NK-92 (cell line): Measurements from ENCODE around the gene CFLAR.
"Not testable (repeated sequence)": the region's sequence is repeated elsewhere in the genome, so short reads cannot be mapped to it uniquely, and the experiment has no call there.

Source experiments
- DNase-seq: peaks from one replicate; lab custom pipeline; 2025; ENCODE audit not compliant: unreplicated experiment; lab: John Stamatoyannopoulos, UW

Gene CFLAR

DNA sequence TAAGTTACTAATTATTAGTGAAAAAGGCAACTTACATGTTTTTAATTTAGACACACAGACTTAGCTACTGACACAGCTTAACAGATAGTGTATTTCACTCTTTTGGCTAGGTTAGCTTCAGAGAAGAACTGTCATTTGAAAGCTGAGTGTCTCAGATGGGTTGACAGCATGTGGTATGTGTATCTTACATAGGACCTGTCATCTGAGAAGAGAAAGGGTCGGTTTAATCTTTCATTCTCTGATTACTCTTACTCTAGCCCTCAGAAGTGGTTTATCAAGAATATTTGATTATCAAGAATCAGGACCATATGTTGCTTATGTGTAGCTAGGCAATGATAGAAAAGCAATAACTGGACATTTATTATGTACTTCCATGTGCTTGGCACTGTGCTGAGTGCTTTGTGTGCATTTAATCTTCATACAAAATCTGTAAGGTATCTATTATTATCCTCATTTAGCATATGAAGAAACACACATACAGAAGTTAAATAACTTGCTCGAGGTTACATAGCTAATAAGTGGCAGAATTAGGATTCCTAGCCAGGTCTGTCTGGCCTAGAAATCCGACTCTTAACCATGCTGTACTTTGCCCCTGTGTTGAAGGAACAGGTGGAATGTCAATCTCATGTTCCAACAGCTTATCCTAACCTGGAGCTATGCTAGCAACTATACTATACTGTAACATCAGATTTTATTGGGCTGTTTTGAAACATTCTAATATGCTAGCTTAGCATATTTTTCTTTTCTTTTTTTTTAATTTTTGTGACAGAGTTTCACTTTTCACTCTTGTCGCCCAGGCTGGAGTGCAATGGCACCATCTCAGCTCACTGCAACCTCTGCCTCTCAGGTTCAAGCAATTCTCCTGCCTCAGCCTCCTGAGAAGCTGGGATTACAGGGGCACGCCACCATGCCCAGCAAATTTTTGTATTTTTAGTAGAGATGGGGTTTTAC is 28.4 kb downstream of the CFLAR start:
- no peak for DNase-seq

DNA sequence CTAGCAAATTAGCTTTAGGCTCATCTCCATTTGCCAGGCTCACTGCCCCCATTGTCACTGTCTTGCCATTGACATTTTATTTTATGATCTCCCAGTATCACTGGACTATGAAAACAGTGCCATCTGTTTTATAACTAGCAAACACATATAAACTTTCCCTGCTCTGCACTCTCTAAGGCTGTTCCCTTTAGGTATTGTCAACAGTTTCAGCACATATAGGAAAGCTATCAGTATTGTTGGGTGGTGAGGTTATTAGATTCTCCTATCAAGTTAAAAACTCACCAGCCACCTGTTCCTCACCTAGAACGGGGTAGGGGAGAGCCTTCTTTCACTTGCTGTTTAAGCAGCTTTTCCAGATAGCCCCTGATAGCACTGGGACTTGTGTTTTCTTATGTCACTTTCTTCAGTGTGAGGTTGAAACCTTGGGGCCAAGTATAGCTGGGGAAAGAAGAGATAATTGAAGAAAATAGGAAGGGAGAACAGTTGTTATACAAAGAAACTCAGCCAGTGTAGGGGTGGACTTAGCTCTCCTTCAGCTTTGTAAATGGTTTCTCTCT is 32.5 kb downstream of the CFLAR start:
- DNase-seq: no peak

DNA sequence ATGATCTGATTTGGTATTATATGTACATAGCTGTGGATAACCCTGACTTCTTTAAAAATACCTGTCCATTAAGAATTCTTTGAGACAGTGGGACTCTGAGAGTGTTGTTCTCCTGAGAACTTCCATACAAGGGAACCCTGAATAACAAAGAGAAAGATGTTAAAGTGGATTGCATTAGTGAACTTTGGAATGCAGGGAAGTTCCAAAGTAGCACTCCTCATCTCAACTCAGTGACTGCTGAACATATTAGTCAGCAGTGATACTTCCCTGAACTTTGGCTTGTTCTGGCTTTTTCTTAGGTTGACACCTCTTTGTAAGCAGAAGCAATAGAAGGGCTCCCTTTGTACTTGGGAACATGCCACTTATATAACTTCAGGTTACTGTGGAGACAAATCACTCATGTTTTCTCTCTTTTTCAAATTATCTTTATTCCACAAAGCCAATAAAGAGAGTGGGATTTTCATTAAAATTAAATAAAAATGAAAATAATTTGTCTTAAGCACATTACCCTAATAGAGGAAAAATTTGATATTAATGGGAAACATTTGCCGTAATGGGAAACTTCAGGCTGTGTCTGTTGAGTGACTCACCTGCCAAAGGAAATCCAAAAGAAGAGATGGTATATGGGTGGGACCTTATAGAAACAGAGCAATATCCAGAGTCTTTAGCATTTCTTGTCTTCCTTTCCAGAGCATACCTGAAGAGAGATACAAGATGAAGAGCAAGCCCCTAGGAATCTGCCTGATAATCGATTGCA is 33.3 kb downstream of the CFLAR start:
- no peak for DNase-seq

DNA sequence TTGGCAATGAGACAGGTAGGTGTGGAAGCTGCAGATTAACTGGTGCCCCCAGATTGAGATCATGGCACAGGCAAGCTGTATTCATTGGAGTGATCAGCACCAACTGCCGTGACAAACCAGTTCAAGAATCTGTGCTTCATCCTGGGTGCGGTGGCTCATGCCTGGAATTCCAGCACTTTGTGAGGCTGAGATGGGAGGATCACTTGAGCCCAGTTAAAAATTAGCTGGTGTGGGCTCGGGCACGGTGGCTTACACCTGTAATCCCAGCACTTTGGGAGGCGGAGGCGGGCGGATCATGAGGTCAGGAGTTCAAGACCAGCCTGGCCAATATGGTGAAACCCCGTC is 33.8 kb downstream of the CFLAR start:
- not testable (repeated sequence) for DNase-seq

DNA sequence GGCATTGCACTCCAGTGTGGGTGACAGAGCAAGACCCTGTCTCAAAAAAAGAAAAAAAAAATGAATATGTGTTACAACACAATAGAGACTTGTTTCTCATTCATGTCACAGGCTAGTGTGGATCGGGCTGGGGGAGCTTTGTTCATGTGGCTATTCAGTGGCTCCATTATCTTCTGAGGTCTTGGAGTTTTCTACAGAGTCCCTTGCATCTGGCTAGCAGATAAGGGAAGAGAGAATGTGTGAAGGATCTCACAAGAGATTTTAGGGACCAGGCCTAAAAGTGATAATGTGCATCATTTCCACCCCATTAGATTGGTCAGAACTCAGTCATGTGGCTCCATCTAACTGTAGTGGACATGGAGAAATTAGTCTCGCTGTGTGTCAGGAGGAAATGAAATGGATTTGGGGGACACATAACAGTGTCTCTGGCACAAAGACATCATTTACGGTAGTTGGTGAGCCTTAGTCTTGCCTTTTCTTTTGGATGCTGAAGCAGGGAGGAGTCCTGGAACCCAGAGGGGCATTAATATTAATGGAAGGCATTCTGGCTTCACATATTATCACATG is 34.6 kb downstream of the CFLAR start:
- no peak for DNase-seq

DNA sequence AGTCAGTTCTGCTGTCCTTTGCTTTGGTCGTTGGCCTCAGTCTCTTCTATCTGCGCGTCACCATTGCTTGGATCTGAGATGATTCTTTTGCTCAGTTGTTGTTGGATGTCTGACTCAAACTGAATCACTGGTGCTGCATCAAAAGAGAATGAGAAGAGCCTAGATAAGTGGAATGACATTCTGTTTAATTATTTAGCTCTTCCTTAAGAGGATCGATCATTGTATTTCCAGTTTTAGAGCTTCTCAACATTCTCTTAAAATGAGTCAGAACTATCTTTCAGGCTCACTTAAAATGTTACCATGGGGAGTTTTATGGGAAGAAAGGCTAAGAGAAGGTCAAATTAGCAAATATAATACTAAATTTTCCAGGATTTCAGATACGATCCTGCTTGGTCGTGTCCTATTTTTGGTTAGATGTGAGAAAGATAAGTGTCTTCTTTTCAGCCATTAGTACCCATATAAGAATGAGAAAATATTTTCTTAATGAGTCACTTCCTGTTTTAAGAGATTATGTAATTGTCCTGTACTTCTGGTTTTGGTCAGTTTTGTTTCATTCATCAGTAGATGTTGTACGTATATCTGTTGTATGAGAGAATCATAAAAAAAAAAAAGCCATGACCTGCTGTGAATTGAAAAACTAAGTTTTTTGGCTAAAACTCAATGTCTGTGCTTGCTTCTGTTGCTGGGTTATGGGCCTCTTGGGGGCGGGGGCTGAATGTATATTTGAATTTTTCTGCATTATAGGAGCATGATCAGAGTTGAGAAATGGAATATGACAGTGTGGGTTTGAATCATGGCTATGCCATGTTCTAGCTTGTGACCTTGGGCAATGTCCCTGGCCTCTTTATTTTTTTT is 35.4 kb downstream of the CFLAR start:
- DNase-seq: no peak

DNA sequence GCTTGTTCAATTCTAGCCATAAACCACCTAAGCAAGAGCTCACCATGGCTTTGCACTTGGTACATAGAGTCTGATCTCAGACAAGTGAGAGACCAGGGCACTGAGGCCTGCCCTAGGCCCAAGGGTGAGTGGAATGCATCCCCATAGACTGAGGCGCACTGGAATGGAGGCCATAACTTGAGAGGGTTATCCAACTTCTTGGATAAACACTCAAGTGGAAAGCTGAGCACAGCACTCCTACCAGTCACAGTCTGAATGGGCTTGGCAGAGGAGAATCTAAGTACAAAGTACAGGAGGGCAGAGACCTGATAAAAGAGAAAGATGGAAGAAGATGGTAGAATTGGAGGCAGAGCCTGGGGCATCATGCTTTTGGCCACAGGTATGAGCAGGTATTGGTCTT is 36.6 kb downstream of the CFLAR start:
- DNase-seq: no peak

DNA sequence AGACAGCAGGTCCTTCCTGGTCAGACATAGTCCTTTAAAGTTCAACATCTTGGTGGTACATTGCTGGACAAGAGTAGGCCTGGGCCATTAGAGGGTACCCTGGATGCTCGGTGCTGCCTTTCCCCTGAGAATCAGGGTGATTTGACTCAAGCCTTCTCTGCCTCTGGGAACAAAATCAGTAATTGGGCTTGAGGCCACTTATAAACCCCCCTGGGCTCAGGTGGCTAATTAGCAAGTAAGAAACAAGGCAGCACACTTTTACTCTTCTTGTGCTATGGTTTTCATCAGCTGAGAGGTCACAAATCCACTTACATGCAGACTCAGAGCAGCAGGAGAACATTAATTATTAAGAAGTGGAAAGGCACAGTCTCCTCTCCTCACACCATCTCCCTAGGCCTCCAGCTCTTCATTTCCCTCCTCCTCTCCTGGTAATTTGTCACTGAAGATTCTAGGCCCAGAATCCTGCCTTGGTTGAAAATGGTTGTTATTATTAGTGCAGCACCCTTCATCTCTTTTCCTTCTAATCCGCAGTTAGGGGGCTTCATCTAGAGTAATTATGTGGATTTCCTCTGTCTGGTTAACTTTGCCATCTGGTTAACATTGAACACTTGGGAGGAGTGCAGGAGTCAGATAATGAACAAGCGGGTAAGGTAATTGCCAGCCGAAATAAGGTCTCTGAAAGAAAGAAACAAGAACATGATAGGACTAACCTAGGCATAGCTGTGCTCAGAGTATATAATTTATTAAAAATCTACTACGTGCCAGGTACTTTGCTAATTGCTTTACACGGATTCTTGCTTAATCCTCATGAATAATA is 37.2 kb downstream of the CFLAR start:
- no peak for DNase-seq

DNA sequence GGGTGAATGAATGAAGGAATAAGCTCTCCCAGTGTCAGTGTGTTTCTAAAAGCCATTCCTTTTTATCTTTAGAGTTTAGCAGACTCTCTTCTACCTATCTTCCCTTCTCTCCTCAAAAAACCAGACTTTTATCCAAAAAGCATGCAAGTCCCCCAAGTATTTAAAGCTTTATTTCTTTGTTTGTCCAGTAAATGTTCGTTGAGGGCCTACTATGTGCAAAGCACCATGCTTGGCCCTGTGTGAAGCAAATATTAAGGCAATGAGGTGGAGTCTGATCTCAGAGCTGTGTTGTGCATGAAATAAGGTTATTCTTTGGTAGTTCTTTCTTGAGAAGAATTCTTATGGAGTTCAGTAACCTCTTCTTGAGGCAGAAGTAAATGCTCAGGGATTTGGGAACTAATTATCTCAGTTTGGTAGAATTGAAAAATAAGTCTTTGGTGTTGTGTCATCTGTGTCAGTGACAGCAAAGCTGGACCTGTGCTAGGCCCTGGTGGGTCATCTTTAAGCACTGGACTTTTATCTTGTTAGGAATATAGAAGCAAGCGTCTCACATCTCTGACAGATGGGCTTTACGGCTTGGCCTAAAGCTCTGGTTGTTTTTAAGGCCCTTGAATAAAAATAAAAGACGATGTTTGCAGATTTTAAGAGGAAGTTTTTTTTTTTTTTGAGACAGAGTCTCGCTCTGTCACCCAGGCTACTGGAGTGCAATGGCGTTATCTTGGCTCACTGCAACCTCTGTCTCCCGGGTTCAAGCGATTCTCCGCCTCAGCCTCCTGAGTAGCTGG is 38.8 kb downstream of the CFLAR start:
- DNase-seq: no peak

DNA sequence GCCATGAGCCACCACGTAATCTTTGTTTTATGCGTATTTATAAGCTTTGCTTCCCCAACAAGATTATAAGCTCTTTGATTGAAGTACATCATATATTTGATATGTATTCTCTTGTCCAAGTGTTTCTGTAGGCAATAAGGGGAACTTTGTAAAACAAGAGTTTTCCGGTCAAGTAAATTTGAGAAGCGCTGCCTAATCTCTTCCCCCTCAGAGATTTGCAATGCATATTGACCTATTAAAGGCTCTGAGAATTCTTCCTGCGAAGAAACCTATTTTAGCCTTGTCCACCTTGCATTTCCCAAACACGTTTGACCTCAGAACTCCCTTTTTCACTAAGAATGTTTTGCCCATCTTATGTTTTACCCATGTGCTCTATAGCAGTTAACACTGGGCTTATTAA is 40.1 kb downstream of the CFLAR start:
- DNase-seq: no peak

DNA sequence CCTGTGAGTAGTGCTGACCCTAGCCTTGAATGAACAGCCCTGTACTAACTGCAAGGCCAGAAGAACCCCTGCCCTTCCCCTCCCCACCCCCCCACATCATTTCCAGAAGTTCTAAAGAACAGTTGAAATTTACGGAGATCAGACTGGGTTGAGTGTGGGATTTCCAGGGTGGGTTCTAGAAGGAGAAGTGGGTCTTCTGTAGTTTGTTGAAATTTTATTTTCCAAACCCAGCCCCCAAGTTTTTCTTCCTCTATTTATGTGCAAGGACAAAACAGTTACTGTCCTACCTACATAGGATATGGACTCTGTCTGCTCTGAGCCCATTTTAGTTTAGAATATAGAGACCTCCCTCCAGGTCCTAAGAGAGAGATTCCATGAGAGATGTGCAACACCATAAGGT is 40.7 kb downstream of the CFLAR start:
- no peak for DNase-seq

DNA sequence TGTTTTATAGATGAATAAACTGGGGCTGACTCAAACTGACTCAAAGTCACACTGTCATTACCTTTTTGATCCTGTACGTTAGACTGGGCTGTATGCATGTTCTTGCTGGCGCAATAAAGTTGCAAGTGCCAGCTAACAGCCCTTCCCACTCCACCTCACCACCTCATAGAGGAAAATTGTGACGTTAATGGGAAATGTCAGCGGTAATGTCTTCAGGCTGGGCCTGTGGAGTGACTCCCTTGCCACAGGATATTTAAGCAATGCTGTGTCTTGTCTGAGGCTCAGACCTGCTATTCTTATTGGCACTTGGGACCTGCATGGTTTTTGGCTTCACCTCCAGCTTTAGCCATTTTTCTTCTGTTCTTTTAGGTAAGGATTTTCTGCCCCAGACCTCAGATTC is 41.7 kb downstream of the CFLAR start:
- no peak for DNase-seq

DNA sequence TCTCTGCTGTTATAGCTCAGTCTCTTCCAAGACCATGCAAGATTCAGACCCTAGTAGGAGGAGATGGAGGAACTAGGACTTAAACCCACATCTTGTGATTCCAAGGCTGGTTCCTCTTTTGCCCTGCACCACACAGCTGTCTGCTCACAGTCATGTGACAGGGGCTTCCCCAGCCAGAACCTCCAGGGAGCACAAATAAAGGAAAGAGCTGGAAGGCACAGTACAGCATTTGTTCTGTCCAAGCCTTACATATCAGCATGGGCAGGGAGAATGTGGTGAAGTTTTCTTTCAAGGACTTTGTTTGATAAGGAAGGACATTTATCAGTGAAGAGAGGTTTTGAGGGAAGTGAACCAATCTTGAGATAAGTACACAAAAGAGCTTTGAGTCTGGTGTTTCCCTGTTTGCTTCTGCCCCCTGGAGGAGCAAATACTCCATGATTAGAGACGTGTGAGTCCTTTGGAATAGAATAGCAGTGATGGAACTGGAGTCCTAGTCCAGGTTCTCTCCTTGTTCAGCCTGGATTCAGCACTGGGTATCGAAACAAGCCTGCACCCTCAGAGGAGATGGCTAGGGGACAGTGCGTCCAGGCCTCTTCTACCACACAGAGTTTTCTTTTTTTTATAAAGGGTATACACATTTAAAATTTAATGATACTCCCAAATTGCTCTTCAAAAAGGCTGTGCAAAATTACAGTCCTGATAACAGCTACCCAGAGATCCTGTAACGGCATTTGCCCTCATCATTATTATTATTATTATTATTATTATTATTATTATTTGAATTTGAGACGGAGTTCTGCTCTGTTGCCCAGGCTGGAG is 42.4 kb downstream of the CFLAR start:
- DNase-seq: no peak

DNA sequence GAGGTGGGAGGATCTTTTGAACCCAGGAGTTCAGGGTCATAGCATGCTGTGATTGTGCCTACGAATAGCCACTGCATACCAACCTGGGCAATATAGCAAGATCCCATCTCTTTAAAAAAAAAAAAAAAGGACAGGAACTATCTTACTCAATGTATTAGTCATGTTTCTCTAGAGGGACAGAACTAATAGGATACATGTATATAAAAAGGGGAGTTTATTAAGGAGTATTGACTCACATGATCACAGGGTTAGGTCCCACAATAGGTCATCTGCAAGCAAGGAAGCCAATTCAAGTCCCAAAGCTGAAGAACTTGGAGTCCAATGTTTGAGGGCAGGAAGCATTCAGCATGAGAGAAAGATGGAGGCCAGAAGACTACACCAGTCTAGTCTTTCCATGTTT is 48.2 kb downstream of the CFLAR start:
- no peak for DNase-seq

DNA sequence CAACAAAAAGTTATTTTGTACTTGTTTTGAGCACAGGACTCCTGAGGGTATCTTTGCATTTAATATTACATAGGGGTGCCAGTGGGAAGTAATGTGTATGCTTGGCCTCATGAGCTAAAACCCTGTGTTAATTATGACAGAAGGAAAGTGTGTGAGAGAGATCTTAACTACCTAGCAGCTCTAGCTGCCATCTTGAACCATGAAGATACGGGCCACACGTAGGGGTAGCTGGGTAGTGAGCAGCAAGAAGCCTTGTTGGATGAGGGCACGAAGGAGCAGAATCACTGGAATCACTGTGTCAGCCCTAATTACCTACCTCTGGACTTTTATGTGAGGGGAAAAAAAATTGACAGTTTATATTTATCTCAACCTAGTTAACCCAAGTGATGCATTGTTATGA is 51.6 kb downstream of the CFLAR start:
- DNase-seq: no peak

DNA sequence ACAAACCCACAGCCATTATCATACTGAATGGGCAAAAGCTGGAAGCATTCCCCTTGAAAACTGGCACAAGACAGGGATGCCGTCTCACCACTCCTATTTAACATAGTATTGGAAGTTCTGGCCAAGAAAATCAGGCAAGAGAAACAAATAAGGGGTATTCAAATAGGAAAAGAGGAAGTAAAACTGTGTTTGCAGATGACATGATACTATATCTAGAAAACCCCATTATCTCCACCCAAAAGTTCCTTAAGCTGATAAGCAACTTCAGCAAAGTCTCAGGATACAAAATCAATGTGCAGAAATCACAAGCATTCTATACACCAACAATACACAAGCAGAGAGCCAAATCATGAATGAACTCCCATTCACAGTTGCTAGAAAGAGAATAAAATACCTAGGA is 52.5 kb downstream of the CFLAR start:
- DNase-seq: not testable (repeated sequence)

DNA sequence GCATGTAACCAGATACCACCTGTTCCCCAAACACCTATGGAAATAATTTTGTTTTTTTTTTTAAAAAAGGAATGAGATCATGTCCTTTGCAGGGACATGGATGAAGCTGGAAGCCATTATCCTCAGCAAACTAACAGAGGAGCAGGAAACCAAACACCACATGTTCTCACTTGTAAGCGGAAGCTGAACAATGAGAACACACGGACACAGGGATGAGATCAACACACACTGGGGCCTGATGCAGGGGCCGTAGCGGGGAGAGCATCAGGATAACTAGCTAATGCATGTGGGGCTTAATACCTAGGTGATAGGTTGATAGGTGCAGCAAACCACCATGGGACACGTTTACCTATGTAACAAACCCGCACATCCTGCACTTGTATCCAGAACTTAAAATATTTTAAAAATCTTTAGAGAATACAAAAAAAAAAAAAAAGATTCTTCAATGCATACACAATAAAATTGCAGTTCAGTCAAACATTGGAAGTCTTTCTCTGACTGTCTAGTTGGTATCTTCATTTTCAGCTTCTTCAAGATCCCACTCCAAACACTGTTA is 55.4 kb downstream of the CFLAR start:
- no peak for DNase-seq

DNA sequence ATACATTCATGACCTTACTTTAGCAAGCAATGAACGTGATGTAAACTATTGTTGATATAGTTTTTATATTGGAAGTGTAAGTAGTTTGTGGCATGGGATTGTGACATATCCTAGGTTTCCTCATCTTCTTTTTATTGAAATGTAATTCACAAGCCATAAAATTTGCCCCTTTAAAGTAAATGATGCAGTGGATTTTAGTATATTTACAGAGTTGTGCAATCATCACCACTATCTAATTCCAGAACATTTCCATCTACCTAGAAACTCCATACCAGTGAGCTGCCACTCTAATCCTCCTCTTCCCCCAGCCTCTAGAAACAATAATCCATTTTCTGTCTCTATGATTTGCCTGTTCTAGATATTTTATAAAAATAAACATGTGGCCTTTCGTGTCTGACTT is 56.3 kb downstream of the CFLAR start:
- DNase-seq: no peak
